HepG2 (cell line): ENCODE results near the gene ZFP64. TPM values are rescaled to one million over a fixed set of nuclear protein-coding genes. Genes with fewer than 3 reads are reported as not detected.

ENCODE experiments used
- ERF ChIP-seq: IDR thresholded peaks from 2 replicates; pipeline ENCODE4 v1.6.1; 2018; ENCODE audit warnings: missing biosample characterization, missing genetic modification reagents
- FOXK1 ChIP-seq: sonication (generic); formaldehyde crosslinking; IDR thresholded peaks from 2 replicates; pipeline ENCODE4 v1.4.0; 2020; ENCODE audit warnings: low read depth, missing genetic modification reagents, borderline replicate concordance
- HNF4G ChIP-seq, 2 experiments: sonication (generic) in 1 of 2; formaldehyde crosslinking in 1 of 2; IDR thresholded peaks; 2 replicates each; pipeline versions ENCODE4 v1.4.0 to v1.6.1; 2011 to 2020; ENCODE audit warnings: borderline replicate concordance in 2 of 2, low read depth in 2 of 2, mild to moderate bottlenecking in 2 of 2, low read length in 1 of 2, missing genetic modification reagents in 1 of 2, moderate library complexity in 1 of 2
- IRF2 ChIP-seq: IDR thresholded peaks from 2 replicates; pipeline ENCODE4 v1.6.1; 2018; ENCODE audit warnings: missing genetic modification reagents, missing compliant biosample characterization
- KAT2B ChIP-seq: fragments of 150-350 bp; IDR thresholded peaks from 2 replicates; pipeline ENCODE4 v1.6.1; 2014; ENCODE audit warnings: low read depth, low read length, borderline replicate concordance
- KDM2A ChIP-seq: sonication (generic); formaldehyde crosslinking; IDR thresholded peaks from 2 replicates; pipeline ENCODE4 v1.4.0; 2020; ENCODE audit warnings: low read depth, missing genetic modification reagents, borderline replicate concordance
- KDM3A ChIP-seq: IDR thresholded peaks from 2 replicates; pipeline ENCODE4 v1.6.1; 2018; ENCODE audit warnings: low read depth, missing compliant biosample characterization
- MAFK ChIP-seq, 2 experiments: IDR thresholded peaks in 1 of 2; conservative IDR thresholded peaks in 1 of 2; 2 replicates each; pipeline ENCODE4 v1.6.1; 2011; ENCODE audit warnings: improper control_type of control experiment in 2 of 2, low read length in 2 of 2
- PTBP1 ChIP-seq: fragments of 200-400 bp; formaldehyde crosslinking; IDR thresholded peaks from 2 replicates; pipeline ENCODE4 v1.6.1; 2018; ENCODE audit warnings: low read length, low read depth; ENCODE audit not compliant: poor library complexity, severe bottlenecking
- RBAK ChIP-seq: sonication (generic); formaldehyde crosslinking; IDR thresholded peaks from 2 replicates; pipeline ENCODE4 v1.5.1; 2020; ENCODE audit warnings: mild to moderate bottlenecking, missing genetic modification reagents
- RELA ChIP-seq: sonication (generic); formaldehyde crosslinking; IDR thresholded peaks from 2 replicates; pipeline ENCODE4 v1.4.0; 2020; ENCODE audit warnings: missing genetic modification reagents
- YEATS2 ChIP-seq: sonication (generic); formaldehyde crosslinking; IDR thresholded peaks from 2 replicates; pipeline ENCODE4 v1.4.0; 2020; ENCODE audit warnings: missing genetic modification reagents, borderline replicate concordance
- ZFP1 ChIP-seq: IDR thresholded peaks from 2 replicates; pipeline ENCODE4 v1.6.1; 2016
- ZNF138 ChIP-seq: sonication (generic); formaldehyde crosslinking; IDR thresholded peaks from 2 replicates; pipeline ENCODE4 v1.5.0; 2020; ENCODE audit warnings: mild to moderate bottlenecking, low read depth, missing genetic modification reagents
- ZNF333 ChIP-seq: sonication (generic); formaldehyde crosslinking; IDR thresholded peaks from 2 replicates; pipeline ENCODE4 v1.4.0; 2020; ENCODE audit warnings: mild to moderate bottlenecking, missing genetic modification reagents, borderline replicate concordance
- ZNF513 ChIP-seq: sonication (generic); formaldehyde crosslinking; conservative IDR thresholded peaks from 2 replicates; pipeline ENCODE4 v1.5.0; 2020; ENCODE audit warnings: missing genetic modification reagents
- ZNF747 ChIP-seq: sonication (generic); formaldehyde crosslinking; IDR thresholded peaks from 2 replicates; pipeline ENCODE4 v1.8.1; 2023; ENCODE audit warnings: missing genetic modification reagents, mild to moderate bottlenecking, borderline replicate concordance
- polyA plus RNA-seq, 8 experiments: library from polyadenylated mRNA; depleted of rRNA in 3 of 8; stranded (reverse) in 7 of 8; unstranded in 1 of 8; fragments of >200 nt; fragmentation: Illumina TruSeq in 4 of 8; extraction: Trizol in 4 of 8; gene quantifications; 2 replicates each; pipeline versions ENCODE4 v1.2.1 to v1.2.3, GENCODE V29; 2011 to 2016; ENCODE audit warnings: low read depth in 4 of 8, missing spikeins in 1 of 8, mixed read lengths in 1 of 8; ENCODE audit not compliant: insufficient read depth in 1 of 8
- total RNA-seq, 5 experiments: library from RNA; depleted of rRNA; stranded (reverse); fragments of >200 nt; fragmentation: Illumina TruSeq; extraction: Trizol; gene quantifications; 2 replicates each; pipeline ENCODE4 v1.2.3, GENCODE V29; 2016; ENCODE audit warnings: low read depth in 1 of 5
- TF ChIP-seq, protein P1 (sequence below): sonication (generic); formaldehyde crosslinking; IDR thresholded peaks from 2 replicates; pipeline ENCODE4 v1.5.0; 2020; ENCODE audit warnings: mild to moderate bottlenecking, missing genetic modification reagents, borderline replicate concordance
- TF ChIP-seq, protein P2 (sequence below): sonication (generic); formaldehyde crosslinking; conservative IDR thresholded peaks from 2 replicates; pipeline ENCODE4 v1.8.0; 2022; ENCODE audit warnings: mild to moderate bottlenecking, moderate library complexity, missing genetic modification reagents
- TF ChIP-seq, protein P3 (sequence below): conservative IDR thresholded peaks from 2 replicates; pipeline ENCODE4 v1.6.1; 2018; ENCODE audit warnings: missing genetic modification reagents

ZFP64 gene
- total and polyA plus RNA-seq, 2 of the 13 experiments (the other 11 are each of a cell fraction or from before 2014, with no cell fraction given): 12.0 to 24.3 TPM

GRCh38 chr20:52191916-52192718 is 538 bp upstream of the ZFP64 start (continued):
- TF ChIP-seq, protein P1, sequence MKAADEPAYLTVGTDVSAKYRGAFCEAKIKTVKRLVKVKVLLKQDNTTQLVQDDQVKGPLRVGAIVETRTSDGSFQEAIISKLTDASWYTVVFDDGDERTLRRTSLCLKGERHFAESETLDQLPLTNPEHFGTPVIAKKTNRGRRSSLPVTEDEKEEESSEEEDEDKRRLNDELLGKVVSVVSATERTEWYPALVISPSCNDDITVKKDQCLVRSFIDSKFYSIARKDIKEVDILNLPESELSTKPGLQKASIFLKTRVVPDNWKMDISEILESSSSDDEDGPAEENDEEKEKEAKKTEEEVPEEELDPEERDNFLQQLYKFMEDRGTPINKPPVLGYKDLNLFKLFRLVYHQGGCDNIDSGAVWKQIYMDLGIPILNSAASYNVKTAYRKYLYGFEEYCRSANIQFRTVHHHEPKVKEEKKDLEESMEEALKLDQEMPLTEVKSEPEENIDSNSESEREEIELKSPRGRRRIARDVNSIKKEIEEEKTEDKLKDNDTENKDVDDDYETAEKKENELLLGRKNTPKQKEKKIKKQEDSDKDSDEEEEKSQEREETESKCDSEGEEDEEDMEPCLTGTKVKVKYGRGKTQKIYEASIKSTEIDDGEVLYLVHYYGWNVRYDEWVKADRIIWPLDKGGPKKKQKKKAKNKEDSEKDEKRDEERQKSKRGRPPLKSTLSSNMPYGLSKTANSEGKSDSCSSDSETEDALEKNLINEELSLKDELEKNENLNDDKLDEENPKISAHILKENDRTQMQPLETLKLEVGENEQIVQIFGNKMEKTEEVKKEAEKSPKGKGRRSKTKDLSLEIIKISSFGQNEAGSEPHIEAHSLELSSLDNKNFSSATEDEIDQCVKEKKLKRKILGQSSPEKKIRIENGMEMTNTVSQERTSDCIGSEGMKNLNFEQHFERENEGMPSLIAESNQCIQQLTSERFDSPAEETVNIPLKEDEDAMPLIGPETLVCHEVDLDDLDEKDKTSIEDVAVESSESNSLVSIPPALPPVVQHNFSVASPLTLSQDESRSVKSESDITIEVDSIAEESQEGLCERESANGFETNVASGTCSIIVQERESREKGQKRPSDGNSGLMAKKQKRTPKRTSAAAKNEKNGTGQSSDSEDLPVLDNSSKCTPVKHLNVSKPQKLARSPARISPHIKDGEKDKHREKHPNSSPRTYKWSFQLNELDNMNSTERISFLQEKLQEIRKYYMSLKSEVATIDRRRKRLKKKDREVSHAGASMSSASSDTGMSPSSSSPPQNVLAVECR: peak; percentile 76; the same call in 1 of the 2 replicates
- TF ChIP-seq PTBP1 (no peak), ZNF138 (CRISPR knock-in tag) (peak; percentile 95; the same call in 1 of the 2 replicates), ZNF513 (CRISPR knock-in tag) (no peak), RBAK (CRISPR knock-in tag) (no peak), KDM2A (CRISPR knock-in tag) (peak; percentile 18; the same call in 1 of the 2 replicates), ZNF747 (CRISPR knock-in tag) (peak; percentile 82), MAFK (conservative IDR thresholded peaks at IDR 0.05 in 1 of 2, IDR thresholded peaks at IDR 0.05 in 1 of 2; ENCODE audit: low read length in 2 of 2) (no peak), KAT2B (no peak), KDM3A (no peak), ERF (0 out of 2 replicates have a peak, but pooled peaks have one; percentile 16), ZFP1 (CRISPR knock-in tag) (peak; percentile 23; the same call in 1 of the 2 replicates), HNF4G (IDR thresholded peaks at IDR 0.05; ENCODE audit: borderline replicate concordance, low read depth, low read length) (no peak), HNF4G (CRISPR knock-in tag; IDR thresholded peaks at IDR 0.05; ENCODE audit: borderline replicate concordance, low read depth) (no peak), FOXK1 (CRISPR knock-in tag) (no peak), IRF2 (CRISPR knock-in tag) (no peak), RELA (CRISPR knock-in tag) (no peak), YEATS2 (no peak), ZNF333 (CRISPR knock-in tag) (no peak)
- TF ChIP-seq, protein P2, sequence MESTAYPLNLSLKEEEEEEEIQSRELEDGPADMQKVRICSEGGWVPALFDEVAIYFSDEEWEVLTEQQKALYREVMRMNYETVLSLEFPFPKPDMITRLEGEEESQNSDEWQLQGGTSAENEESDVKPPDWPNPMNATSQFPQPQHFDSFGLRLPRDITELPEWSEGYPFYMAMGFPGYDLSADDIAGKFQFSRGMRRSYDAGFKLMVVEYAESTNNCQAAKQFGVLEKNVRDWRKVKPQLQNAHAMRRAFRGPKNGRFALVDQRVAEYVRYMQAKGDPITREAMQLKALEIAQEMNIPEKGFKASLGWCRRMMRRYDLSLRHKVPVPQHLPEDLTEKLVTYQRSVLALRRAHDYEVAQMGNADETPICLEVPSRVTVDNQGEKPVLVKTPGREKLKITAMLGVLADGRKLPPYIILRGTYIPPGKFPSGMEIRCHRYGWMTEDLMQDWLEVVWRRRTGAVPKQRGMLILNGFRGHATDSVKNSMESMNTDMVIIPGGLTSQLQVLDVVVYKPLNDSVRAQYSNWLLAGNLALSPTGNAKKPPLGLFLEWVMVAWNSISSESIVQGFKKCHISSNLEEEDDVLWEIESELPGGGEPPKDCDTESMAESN (CRISPR knock-in tag): no peak
- TF ChIP-seq, protein P3, sequence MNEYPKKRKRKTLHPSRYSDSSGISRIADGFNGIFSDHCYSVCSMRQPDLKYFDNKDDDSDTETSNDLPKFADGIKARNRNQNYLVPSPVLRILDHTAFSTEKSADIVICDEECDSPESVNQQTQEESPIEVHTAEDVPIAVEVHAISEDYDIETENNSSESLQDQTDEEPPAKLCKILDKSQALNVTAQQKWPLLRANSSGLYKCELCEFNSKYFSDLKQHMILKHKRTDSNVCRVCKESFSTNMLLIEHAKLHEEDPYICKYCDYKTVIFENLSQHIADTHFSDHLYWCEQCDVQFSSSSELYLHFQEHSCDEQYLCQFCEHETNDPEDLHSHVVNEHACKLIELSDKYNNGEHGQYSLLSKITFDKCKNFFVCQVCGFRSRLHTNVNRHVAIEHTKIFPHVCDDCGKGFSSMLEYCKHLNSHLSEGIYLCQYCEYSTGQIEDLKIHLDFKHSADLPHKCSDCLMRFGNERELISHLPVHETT: no peak
